ENCODE data around the gene SEMA3B. TPM values are rescaled to one million over a fixed set of nuclear protein-coding genes. Genes with fewer than 3 reads are reported as not detected.
A peak's percentile ranks its signal among the peaks of the same experiment; 100 is the strongest.

The SEMA3B gene
- total RNA-seq, 1 experiment from 2014 or later, result 7.3 TPM

- CTCF ChIA-PET, result interaction anchor here (0.6 to 5.5 kb wide), 13 partner anchors 12 to 287 kb away, joined by 3 to 95 read pairs (median 4); partner anchors contain the start of genes CISH, HYAL1, HYAL3 and IFRD2
- Mint-ChIP-seq H3K36me3 (peaks cover 12% of the 10 kb centered on the region), H3K4me1 (peaks cover 41% of the 10 kb centered on the region), H3K27ac (peak overlapping the region; percentile 45), H3K27me3 (ENCODE audit: low read depth) (no peaks in the 10 kb centered on the region), H3K4me3 (peak overlapping the region; percentile 22; the same call in 1 of the 2 replicates), H3K9me3 (no peaks in the 10 kb centered on the region)
- TF ChIP-seq SP1 (CRISPR knock-in tag; conservative IDR thresholded peaks at IDR 0.05), result 0 out of 2 replicates have a peak, but pooled peaks have one; percentile 24
- no peak for TF ChIP-seq ZNF317 (CRISPR knock-in tag; IDR thresholded peaks at IDR 0.05; ENCODE audit: borderline replicate concordance, low read depth)
- 0 out of 2 replicates have a peak, but pooled peaks have one; percentile 28 for TF ChIP-seq HMGXB4 (CRISPR knock-in tag; IDR thresholded peaks at IDR 0.05)
- no peak for TF ChIP-seq ZNF281 (CRISPR knock-in tag; IDR thresholded peaks at IDR 0.05)
- TF ChIP-seq CTCF (IDR thresholded peaks at IDR 0.05), result peak; percentile 91
- no peak for TF ChIP-seq ZBTB43 (CRISPR knock-in tag; IDR thresholded peaks at IDR 0.05)
- TF ChIP-seq MAX (CRISPR knock-in tag; IDR thresholded peaks at IDR 0.05), result 0 out of 2 replicates have a peak, but pooled peaks have one; percentile 34
- no peak for TF ChIP-seq MYBL2 (CRISPR knock-in tag; IDR thresholded peaks at IDR 0.05)
- TF ChIP-seq USF1 (CRISPR knock-in tag; IDR thresholded peaks at IDR 0.05), result 0 out of 2 replicates have a peak, but pooled peaks have one; percentile 15
- TF ChIP-seq ARID4B (CRISPR knock-in tag; IDR thresholded peaks at IDR 0.05; ENCODE audit: borderline replicate concordance), result 0 out of 2 replicates have a peak, but pooled peaks have one; percentile 34
- TF ChIP-seq OVOL2 (CRISPR knock-in tag; IDR thresholded peaks at IDR 0.05; ENCODE audit: borderline replicate concordance), result no peak
- POLR2A ChIA-PET, result no interaction called here
- peak; percentile 94 for DNase-seq (ENCODE audit: low spot score)
- peak; percentile 23 for ATAC-seq
These were observed 55.6 kb downstream of the SEMA3B start for GRCh38 chr3:50324351-50325112.
